PFSK-1 (cell line): ENCODE data around the gene TRAPPC14.

Experiments
- FOXP2 ChIP-seq: optimal IDR thresholded peaks from 2 replicates; pipeline ENCODE3; 2011; ENCODE audit warnings: borderline replicate concordance, control low read depth, inconsistent platforms; ENCODE audit not compliant: insufficient read depth; ENCODE audit errors: extremely low read length, extremely low read depth
- POLR2AphosphoS5 ChIP-seq: IDR thresholded peaks from 2 replicates; pipeline ENCODE4 v1.6.1; 2012; ENCODE audit warnings: low read depth, mild to moderate bottlenecking, control low read depth, low read length, moderate library complexity
- REST ChIP-seq, 2 experiments: IDR thresholded peaks; 2 replicates each; pipeline versions ENCODE4 v1.6.1 to v1.8.0; 2011 to 2012; ENCODE audit warnings: low read depth in 2 of 2, low read length in 2 of 2, control low read depth in 1 of 2, inconsistent platforms in 1 of 2, mild to moderate bottlenecking in 1 of 2, moderate library complexity in 1 of 2; ENCODE audit not compliant: insufficient read depth in 1 of 2
- SIN3A ChIP-seq: IDR thresholded peaks from 2 replicates; pipeline ENCODE4 v1.6.1; 2012; ENCODE audit warnings: mild to moderate bottlenecking, low read length, moderate library complexity, borderline replicate concordance; ENCODE audit not compliant: insufficient read depth
- TAF1 ChIP-seq: IDR thresholded peaks from 2 replicates; pipeline ENCODE4 v1.6.1; 2012; ENCODE audit warnings: low read length, control low read depth, borderline replicate concordance; ENCODE audit not compliant: insufficient read depth

Gene TRAPPC14

GRCh38 chr7:100115026-100115425 is 43.5 kb downstream of the TRAPPC14 start:
- TF ChIP-seq TAF1 (no peak), FOXP2 (no peak), REST (IDR thresholded peaks at IDR 0.05; ENCODE audit: insufficient read depth in 1 of 2, low read depth in 2 of 2, low read length in 2 of 2) (no peak), POLR2AphosphoS5 (no peak), SIN3A (no peak)

- TF ChIP-seq TAF1 (no peak), REST (IDR thresholded peaks at IDR 0.05; ENCODE audit: insufficient read depth in 1 of 2, low read depth in 2 of 2, low read length in 2 of 2) (no peak), SIN3A (no peak), POLR2AphosphoS5 (no peak), FOXP2 (no peak)
Measured at GRCh38 chr7:100111914-100112313, 46.6 kb downstream of the TRAPPC14 start.

- no peak for TF ChIP-seq FOXP2
- no peak for TF ChIP-seq REST (IDR thresholded peaks at IDR 0.05; ENCODE audit: insufficient read depth in 1 of 2, low read depth in 2 of 2, low read length in 2 of 2)
- no peak for TF ChIP-seq POLR2AphosphoS5
- no peak for TF ChIP-seq TAF1
- no peak for TF ChIP-seq SIN3A
Measured at GRCh38 chr7:100111156-100111555, 47.4 kb downstream of the TRAPPC14 start.

GRCh38 chr7:100109521-100110163 is 48.9 kb downstream of the TRAPPC14 start:
- TF ChIP-seq TAF1: no peak
- TF ChIP-seq FOXP2: no peak
- no peak for TF ChIP-seq REST (IDR thresholded peaks at IDR 0.05; ENCODE audit: insufficient read depth in 1 of 2, low read depth in 2 of 2, low read length in 2 of 2)
- TF ChIP-seq POLR2AphosphoS5: no peak
- no peak for TF ChIP-seq SIN3A

- TF ChIP-seq REST (IDR thresholded peaks at IDR 0.05; ENCODE audit: insufficient read depth in 1 of 2, low read depth in 2 of 2, low read length in 2 of 2): no peak
- no peak for TF ChIP-seq POLR2AphosphoS5
- TF ChIP-seq FOXP2: no peak
- TF ChIP-seq TAF1: no peak
- TF ChIP-seq SIN3A: no peak
Measured at GRCh38 chr7:100107890-100108289, 50.6 kb downstream of the TRAPPC14 start.
